ENCODE results near the gene MREG. TPM values are rescaled to one million over a fixed set of nuclear protein-coding genes. Genes with fewer than 3 reads are reported as not detected.
"Not testable (repeated sequence)": the region's sequence is repeated elsewhere in the genome, so short reads cannot be mapped to it uniquely, and the experiment has no call there.

Gene MREG
- total and polyA plus RNA-seq, 5 donors from 2014 or later = 0.75 to 10.8 (median 2.4) TPM

DNA sequence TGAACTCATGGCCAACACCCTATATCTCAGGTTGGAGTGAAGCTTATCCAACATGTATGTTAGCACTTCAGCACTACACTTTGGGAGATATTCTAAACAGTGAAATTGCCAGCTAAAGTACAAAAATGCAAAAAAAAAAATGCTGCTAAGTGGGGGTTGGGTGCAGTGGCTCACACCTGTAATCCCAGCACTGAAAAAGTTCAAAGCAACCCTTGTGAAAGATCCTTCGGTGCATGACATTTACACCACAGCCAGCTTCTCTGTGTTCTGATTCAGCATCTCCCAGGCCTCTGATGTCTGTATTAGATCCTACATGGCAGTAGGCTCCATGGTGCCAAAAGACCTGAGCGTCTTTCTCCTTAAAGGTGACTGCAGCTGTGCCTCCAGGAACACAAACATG, 4.1 kb downstream of the MREG start:
- Mint-ChIP-seq H3K4me1 (peaks cover 32 to 53% (median 46%) of the 10 kb centered on the region in 4 donors), H3K4me3 (peak overlapping the region in 1 of 4 donors; percentile 47)
- not testable (repeated sequence) for H3K27me3 Mint-ChIP-seq; H3K27me3 ChIP-seq (ENCODE audit: control insufficient read depth, insufficient read depth, low read length); H3K27ac ChIP-seq (ENCODE audit: insufficient read depth, low read length, poor library complexity, severe bottlenecking); ATAC-seq (ENCODE audit: low read depth in 2 of 2); H3K4me3 ChIP-seq (ENCODE audit: low read depth, low read length); H3K27ac Mint-ChIP-seq; H3K9me3 ChIP-seq (ENCODE audit: control insufficient read depth in 2 of 2, low read length in 2 of 2); H3K9me3 Mint-ChIP-seq; H3K36me3 Mint-ChIP-seq; H3K36me3 ChIP-seq (ENCODE audit: control insufficient read depth, insufficient read depth, low read length); DNase-seq
- H3K4me1 ChIP-seq (ENCODE audit: control insufficient read depth, insufficient read depth, low read length, poor library complexity, severe bottlenecking) = peaks cover 34% of the 10 kb centered on the region

DNA sequence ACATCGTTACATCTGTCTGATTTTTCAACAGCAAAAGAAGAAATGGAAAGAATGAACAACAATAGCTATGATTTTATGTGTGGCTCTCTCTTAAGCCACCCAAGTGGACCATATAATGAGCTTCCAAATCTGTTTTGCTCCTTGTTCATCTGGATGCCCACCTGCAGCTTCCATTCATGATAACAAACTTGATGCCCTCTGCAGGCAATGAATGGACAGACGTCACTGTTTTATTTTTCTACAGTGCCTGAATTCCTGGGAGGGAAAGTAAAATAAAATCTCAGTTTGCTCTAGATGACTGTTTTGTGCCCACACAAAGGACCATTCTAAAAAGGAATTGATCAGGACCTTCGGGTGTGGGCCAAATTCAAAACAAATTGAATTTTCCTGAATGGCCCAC, 5.0 kb downstream of the MREG start:
- peaks cover 37 to 60% (median 49%) of the 10 kb centered on the region in 4 donors for H3K4me1 Mint-ChIP-seq
- Histone ChIP-seq H3K27ac (ENCODE audit: insufficient read depth, low read length, poor library complexity, severe bottlenecking) (no peak overlapping the region), H3K9me3 (ENCODE audit: control insufficient read depth in 2 of 2, low read length in 2 of 2) (no peaks in the 10 kb centered on the region), H3K27me3 (ENCODE audit: control insufficient read depth, insufficient read depth, low read length) (no peaks in the 10 kb centered on the region), H3K4me3 (ENCODE audit: low read depth, low read length) (no peak overlapping the region), H3K4me1 (ENCODE audit: control insufficient read depth, insufficient read depth, low read length, poor library complexity, severe bottlenecking) (peaks cover 30% of the 10 kb centered on the region), H3K36me3 (ENCODE audit: control insufficient read depth, insufficient read depth, low read length) (no peaks in the 10 kb centered on the region)
- H3K27ac Mint-ChIP-seq = no peak overlapping the region
- ATAC-seq (ENCODE audit: low read depth in 2 of 2) (no peak), DNase-seq (no peak)
- no peaks in the 10 kb centered on the region for H3K27me3 Mint-ChIP-seq
- no peak overlapping the region for H3K4me3 Mint-ChIP-seq
- H3K36me3 Mint-ChIP-seq = peaks cover 8% of the 10 kb centered on the region
- no peaks in the 10 kb centered on the region for H3K9me3 Mint-ChIP-seq

DNA sequence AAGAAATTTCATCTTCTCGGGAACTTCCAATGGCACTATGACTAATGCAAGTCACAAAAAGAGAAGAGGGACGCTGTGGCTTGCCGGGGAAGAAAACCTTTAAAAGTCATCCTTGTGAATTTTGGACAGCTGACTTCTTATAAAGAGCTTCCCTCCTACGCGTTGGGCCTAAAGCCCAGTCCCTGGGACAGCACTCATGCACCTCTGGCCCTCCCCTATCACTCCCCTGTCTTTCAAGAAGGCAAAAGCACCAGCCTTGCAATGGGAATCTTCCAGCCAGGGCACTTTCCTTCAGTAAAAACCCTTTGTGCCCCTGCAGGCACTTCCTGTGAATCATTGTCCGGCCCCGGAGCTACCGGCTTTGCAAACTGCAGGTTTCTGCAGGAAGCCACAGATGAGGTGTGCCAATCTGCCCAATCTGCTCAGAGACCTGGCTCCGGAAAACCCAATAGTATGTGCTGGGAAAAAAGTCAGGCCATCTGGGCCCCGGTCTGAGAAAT, 7.1 kb downstream of the MREG start:
- Mint-ChIP-seq H3K4me3 (peak overlapping the region; percentile 22 to 79 (median 56)), H3K27ac (peak overlapping the region; percentile 44 to 81 (median 76)), H3K36me3 (peaks cover 14% of the 10 kb centered on the region), H3K27me3 (no peaks in the 10 kb centered on the region), H3K9me3 (no peaks in the 10 kb centered on the region), H3K4me1 (peaks cover 28 to 45% (median 37%) of the 10 kb centered on the region in 4 donors)
- Histone ChIP-seq H3K4me3 (ENCODE audit: low read depth, low read length) (peak overlapping the region; percentile 47), H3K4me1 (ENCODE audit: control insufficient read depth, insufficient read depth, low read length, poor library complexity, severe bottlenecking) (peaks cover 22% of the 10 kb centered on the region), H3K36me3 (ENCODE audit: control insufficient read depth, insufficient read depth, low read length) (no peaks in the 10 kb centered on the region), H3K9me3 (ENCODE audit: control insufficient read depth in 2 of 2, low read length in 2 of 2) (no peaks in the 10 kb centered on the region), H3K27me3 (ENCODE audit: control insufficient read depth, insufficient read depth, low read length) (no peaks in the 10 kb centered on the region), H3K27ac (ENCODE audit: insufficient read depth, low read length, poor library complexity, severe bottlenecking) (peak overlapping the region; percentile 55)
- peak in 1 of 3 donors; percentile 62 for DNase-seq
- peak; percentile 50 to 63 for ATAC-seq (ENCODE audit: low read depth in 2 of 2)

DNA sequence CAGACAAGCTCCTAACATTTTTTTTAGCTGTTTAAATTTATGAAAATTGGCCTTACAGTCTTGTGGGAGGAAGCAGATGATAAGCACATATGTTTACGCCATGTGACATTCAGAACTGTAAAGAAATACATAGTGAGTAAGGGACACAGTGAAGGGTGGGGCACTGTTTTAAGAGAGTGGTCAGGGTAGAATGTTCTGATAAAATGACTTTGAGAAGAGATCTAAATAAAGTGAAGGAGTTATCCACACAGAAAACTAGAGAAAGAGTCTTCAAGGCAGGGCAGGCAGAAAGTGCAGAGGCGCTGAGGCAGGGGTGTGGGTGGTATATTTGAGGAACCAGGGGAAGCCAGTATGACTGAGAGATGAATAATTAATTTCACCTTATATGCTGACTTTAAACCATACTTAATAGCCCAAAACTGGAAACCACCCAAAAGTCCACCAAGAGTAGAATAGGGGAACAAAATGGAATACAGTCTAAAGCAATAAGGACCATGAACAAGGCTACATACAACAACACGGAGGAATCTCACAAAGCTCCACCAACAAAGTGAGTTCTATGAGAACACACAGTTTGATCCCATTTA, 8.6 kb downstream of the MREG start:
- peaks cover 22% of the 10 kb centered on the region for H3K4me1 ChIP-seq (ENCODE audit: control insufficient read depth, insufficient read depth, low read length, poor library complexity, severe bottlenecking)
- H3K4me1 Mint-ChIP-seq = peaks cover 24 to 44% (median 33%) of the 10 kb centered on the region in 4 donors
- no peak overlapping the region for H3K27ac ChIP-seq (ENCODE audit: insufficient read depth, low read length, poor library complexity, severe bottlenecking)
- H3K27me3 ChIP-seq (ENCODE audit: control insufficient read depth, insufficient read depth, low read length) = no peaks in the 10 kb centered on the region
- no peak overlapping the region for H3K4me3 ChIP-seq (ENCODE audit: low read depth, low read length)
- DNase-seq (no peak), ATAC-seq (ENCODE audit: low read depth in 2 of 2) (peak in 1 of 2 donors; percentile 46)
- no peaks in the 10 kb centered on the region for H3K36me3 ChIP-seq (ENCODE audit: control insufficient read depth, insufficient read depth, low read length)
- H3K9me3 Mint-ChIP-seq = no peaks in the 10 kb centered on the region
- peaks cover 14% of the 10 kb centered on the region for H3K36me3 Mint-ChIP-seq
- peak overlapping the region; percentile 16 to 55 (median 21) for H3K27ac Mint-ChIP-seq
- H3K9me3 ChIP-seq (ENCODE audit: control insufficient read depth in 2 of 2, low read length in 2 of 2) = no peaks in the 10 kb centered on the region
- H3K4me3 Mint-ChIP-seq = peak overlapping the region in 3 of 4 donors; percentile 15 to 71 (median 40)
- no peaks in the 10 kb centered on the region for H3K27me3 Mint-ChIP-seq

DNA sequence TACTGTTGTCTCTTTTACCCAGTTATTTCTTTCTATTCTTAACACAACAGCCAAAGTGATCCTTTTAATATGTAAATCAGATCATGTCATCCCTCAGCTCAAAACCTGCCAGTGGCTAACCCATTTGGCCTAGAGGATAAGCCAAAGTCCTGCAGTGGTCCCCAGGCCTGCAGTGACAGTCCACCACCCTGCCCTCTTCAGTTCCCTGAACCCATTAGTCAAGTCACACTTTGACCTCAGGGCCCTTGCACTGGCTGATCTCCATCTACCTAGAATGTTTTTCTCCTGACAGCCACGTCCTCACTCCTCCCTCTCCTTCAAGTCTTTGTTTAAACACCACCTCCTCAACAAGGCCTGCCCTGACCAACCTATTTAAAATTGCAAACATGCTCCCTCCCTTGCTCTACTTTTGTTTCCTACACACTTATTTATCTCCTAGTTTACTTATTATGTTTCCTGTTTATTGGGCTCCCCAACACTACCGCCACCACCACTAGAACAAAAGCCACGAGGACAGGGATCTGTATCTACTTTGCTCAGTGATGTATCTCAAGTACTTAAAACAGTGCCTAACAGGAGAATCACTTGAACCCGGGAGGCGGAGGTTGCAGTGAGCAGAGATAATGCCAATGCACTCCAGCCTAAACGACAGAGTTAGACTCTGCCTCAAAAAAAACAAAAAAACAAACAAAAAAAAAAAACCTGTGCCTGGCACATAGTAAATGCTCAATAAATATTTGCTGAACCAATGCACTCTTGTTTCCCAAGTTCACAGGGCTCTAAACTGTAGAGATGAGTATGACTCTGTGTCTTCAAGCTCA, 9.3 kb downstream of the MREG start:
- Histone ChIP-seq H3K4me3 (ENCODE audit: low read depth, low read length) (no peak overlapping the region), H3K36me3 (ENCODE audit: control insufficient read depth, insufficient read depth, low read length) (no peaks in the 10 kb centered on the region), H3K27me3 (ENCODE audit: control insufficient read depth, insufficient read depth, low read length) (no peaks in the 10 kb centered on the region), H3K27ac (ENCODE audit: insufficient read depth, low read length, poor library complexity, severe bottlenecking) (no peak overlapping the region), H3K4me1 (ENCODE audit: control insufficient read depth, insufficient read depth, low read length, poor library complexity, severe bottlenecking) (peaks cover 22% of the 10 kb centered on the region), H3K9me3 (ENCODE audit: control insufficient read depth in 2 of 2, low read length in 2 of 2) (no peaks in the 10 kb centered on the region)
- DNase-seq = no peak
- peaks cover 14% of the 10 kb centered on the region for H3K36me3 Mint-ChIP-seq
- no peaks in the 10 kb centered on the region for H3K9me3 Mint-ChIP-seq
- peak overlapping the region in 1 of 4 donors; percentile 15 for H3K4me3 Mint-ChIP-seq
- peaks cover 23 to 44% (median 32%) of the 10 kb centered on the region in 4 donors for H3K4me1 Mint-ChIP-seq
- H3K27me3 Mint-ChIP-seq = no peaks in the 10 kb centered on the region
- peak overlapping the region in 2 of 3 donors; percentile 55 to 72 for H3K27ac Mint-ChIP-seq
- no peak for ATAC-seq (ENCODE audit: low read depth in 2 of 2)

DNA sequence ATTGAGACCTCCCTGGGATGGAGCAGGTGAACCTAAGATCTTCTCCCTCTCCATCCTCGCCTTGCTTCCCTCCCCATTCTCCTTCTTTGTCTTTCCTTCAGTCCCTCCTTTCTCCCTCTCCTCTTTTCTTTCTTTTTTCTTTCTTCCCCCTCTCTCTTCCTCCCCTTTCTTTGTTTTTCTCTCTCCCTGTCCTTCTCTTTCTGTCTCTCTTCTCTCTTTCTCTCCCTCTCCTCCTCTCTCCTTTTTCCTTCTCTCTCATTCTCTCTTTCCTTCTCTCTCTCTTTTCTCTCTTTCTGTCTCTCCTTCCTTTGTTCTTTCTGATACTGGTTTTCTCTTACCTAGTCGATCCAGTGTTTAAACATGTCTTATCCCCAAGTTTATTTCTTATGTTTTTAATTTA, 10.7 kb downstream of the MREG start:
- no peaks in the 10 kb centered on the region for H3K27me3 ChIP-seq (ENCODE audit: control insufficient read depth, insufficient read depth, low read length)
- H3K4me3 Mint-ChIP-seq = peak overlapping the region in 1 of 4 donors; percentile 9
- H3K4me1 ChIP-seq (ENCODE audit: control insufficient read depth, insufficient read depth, low read length, poor library complexity, severe bottlenecking) = peaks cover 22% of the 10 kb centered on the region
- H3K9me3 ChIP-seq (ENCODE audit: control insufficient read depth in 2 of 2, low read length in 2 of 2) = no peaks in the 10 kb centered on the region
- DNase-seq = no peak
- H3K4me1 Mint-ChIP-seq = peaks cover 24 to 47% (median 33%) of the 10 kb centered on the region in 4 donors
- H3K27ac Mint-ChIP-seq = peak overlapping the region; percentile 52 to 93 (median 77)
- H3K36me3 Mint-ChIP-seq = peaks cover 14% of the 10 kb centered on the region
- ATAC-seq (ENCODE audit: low read depth in 2 of 2) = no peak
- H3K36me3 ChIP-seq (ENCODE audit: control insufficient read depth, insufficient read depth, low read length) = no peaks in the 10 kb centered on the region
- no peaks in the 10 kb centered on the region for H3K9me3 Mint-ChIP-seq
- no peak overlapping the region for H3K27ac ChIP-seq (ENCODE audit: insufficient read depth, low read length, poor library complexity, severe bottlenecking)
- H3K4me3 ChIP-seq (ENCODE audit: low read depth, low read length) = no peak overlapping the region
- H3K27me3 Mint-ChIP-seq = no peaks in the 10 kb centered on the region

DNA sequence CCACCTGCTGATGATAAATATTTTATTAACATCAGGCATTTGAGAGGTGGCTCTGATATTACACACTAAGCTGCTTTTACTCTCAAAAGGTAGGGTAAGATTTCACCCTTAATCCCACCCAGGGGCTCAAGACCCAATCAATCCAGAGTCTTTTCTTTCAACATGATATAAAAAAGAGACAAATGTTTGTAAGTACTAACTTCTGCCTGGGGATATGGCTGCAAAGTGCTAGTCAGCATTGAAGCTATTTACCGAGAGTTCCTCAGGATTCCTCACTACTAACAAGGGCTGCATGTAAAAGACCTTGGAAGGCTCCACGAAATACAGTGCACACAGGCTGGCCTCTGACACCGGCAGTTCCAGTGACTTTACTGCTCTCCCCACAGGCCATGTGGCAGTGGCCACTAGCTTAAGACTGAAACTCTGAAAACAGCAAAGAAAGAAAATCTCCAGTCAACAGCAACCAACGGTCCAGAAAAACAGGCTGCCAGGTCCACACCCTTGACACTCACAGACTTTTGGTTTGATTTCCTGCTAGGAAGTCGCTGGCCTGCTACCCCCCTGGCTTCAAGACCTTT, 11.2 kb downstream of the MREG start:
- Mint-ChIP-seq H3K4me1 (peaks cover 28 to 48% (median 36%) of the 10 kb centered on the region in 4 donors), H3K4me3 (peak overlapping the region in 1 of 4 donors; percentile 9), H3K27me3 (no peaks in the 10 kb centered on the region), H3K36me3 (peaks cover 19% of the 10 kb centered on the region), H3K27ac (peak overlapping the region; percentile 52 to 93 (median 77)), H3K9me3 (no peaks in the 10 kb centered on the region)
- Histone ChIP-seq H3K27ac (ENCODE audit: insufficient read depth, low read length, poor library complexity, severe bottlenecking) (no peak overlapping the region), H3K36me3 (ENCODE audit: control insufficient read depth, insufficient read depth, low read length) (no peaks in the 10 kb centered on the region), H3K4me1 (ENCODE audit: control insufficient read depth, insufficient read depth, low read length, poor library complexity, severe bottlenecking) (peaks cover 22% of the 10 kb centered on the region), H3K4me3 (ENCODE audit: low read depth, low read length) (no peak overlapping the region), H3K9me3 (ENCODE audit: control insufficient read depth in 2 of 2, low read length in 2 of 2) (no peaks in the 10 kb centered on the region), H3K27me3 (ENCODE audit: control insufficient read depth, insufficient read depth, low read length) (no peaks in the 10 kb centered on the region)
- no peak for ATAC-seq (ENCODE audit: low read depth in 2 of 2)
- DNase-seq = no peak
